Measurements from ENCODE around the gene UBE2I.

Gene UBE2I

GRCh38 chr16:1323296-1324239 is 14.1 kb downstream of the UBE2I start:
- Histone ChIP-seq H3K9ac (ENCODE audit: low read depth, low read length, poor library complexity, severe bottlenecking) (no peak overlapping the region), H3K36me3 (ENCODE audit: insufficient read depth, low read length) (peaks cover 15% of the 10 kb centered on the region; the same call in 1 of the 2 replicates), H3K79me2 (ENCODE audit: insufficient read depth, low read length) (no peaks in the 10 kb centered on the region), H3F3A (ENCODE audit: low read depth) (no peaks in the 10 kb centered on the region), H3K4me3 (ENCODE audit: low read length, poor library complexity, severe bottlenecking) (no peak overlapping the region), H4K20me1 (ENCODE audit: insufficient read depth, low read length, poor library complexity, severe bottlenecking) (no peaks in the 10 kb centered on the region), H3K9me2 (replicated peaks; ENCODE audit: low read depth, low read length) (no peaks in the 10 kb centered on the region), H3K9me3 (ENCODE audit: insufficient read depth, low read depth, low read length) (no peaks in the 10 kb centered on the region), H3K4me2 (ENCODE audit: low read depth, low read length, poor library complexity, severe bottlenecking) (no peak overlapping the region), H3K27me3 (ENCODE audit: insufficient read depth, low read length, poor library complexity, severe bottlenecking) (no peaks in the 10 kb centered on the region), H2AFZ (ENCODE audit: low read length) (no peak overlapping the region), H3K4me1 (ENCODE audit: insufficient read depth, low read length, poor library complexity, severe bottlenecking) (no peaks in the 10 kb centered on the region)
- TF ChIP-seq EZH2phosphoT487 (IDR thresholded peaks at IDR 0.05; ENCODE audit: borderline replicate concordance): no peak
- TF ChIP-seq, protein P1, sequence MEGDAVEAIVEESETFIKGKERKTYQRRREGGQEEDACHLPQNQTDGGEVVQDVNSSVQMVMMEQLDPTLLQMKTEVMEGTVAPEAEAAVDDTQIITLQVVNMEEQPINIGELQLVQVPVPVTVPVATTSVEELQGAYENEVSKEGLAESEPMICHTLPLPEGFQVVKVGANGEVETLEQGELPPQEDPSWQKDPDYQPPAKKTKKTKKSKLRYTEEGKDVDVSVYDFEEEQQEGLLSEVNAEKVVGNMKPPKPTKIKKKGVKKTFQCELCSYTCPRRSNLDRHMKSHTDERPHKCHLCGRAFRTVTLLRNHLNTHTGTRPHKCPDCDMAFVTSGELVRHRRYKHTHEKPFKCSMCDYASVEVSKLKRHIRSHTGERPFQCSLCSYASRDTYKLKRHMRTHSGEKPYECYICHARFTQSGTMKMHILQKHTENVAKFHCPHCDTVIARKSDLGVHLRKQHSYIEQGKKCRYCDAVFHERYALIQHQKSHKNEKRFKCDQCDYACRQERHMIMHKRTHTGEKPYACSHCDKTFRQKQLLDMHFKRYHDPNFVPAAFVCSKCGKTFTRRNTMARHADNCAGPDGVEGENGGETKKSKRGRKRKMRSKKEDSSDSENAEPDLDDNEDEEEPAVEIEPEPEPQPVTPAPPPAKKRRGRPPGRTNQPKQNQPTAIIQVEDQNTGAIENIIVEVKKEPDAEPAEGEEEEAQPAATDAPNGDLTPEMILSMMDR (conservative IDR thresholded peaks at IDR 0.05; ENCODE audit: low read length): no peak

- H3K4me1 ChIP-seq (ENCODE audit: insufficient read depth, low read length, poor library complexity, severe bottlenecking): no peaks in the 10 kb centered on the region
- TF ChIP-seq EZH2phosphoT487 (IDR thresholded peaks at IDR 0.05; ENCODE audit: borderline replicate concordance): no peak
- TF ChIP-seq, protein P1 (conservative IDR thresholded peaks at IDR 0.05; ENCODE audit: low read length): no peak
- H3K9me2 ChIP-seq (replicated peaks; ENCODE audit: low read depth, low read length): no peaks in the 10 kb centered on the region
- H3F3A ChIP-seq (ENCODE audit: low read depth): no peaks in the 10 kb centered on the region
- no peak overlapping the region for H3K9ac ChIP-seq (ENCODE audit: low read depth, low read length, poor library complexity, severe bottlenecking)
- peaks cover 12% of the 10 kb centered on the region; the same call in 1 of the 2 replicates for H3K36me3 ChIP-seq (ENCODE audit: insufficient read depth, low read length)
- H3K9me3 ChIP-seq (ENCODE audit: insufficient read depth, low read depth, low read length): no peaks in the 10 kb centered on the region
- no peak overlapping the region for H3K4me3 ChIP-seq (ENCODE audit: low read length, poor library complexity, severe bottlenecking)
- H3K79me2 ChIP-seq (ENCODE audit: insufficient read depth, low read length): no peaks in the 10 kb centered on the region
- H3K27me3 ChIP-seq (ENCODE audit: insufficient read depth, low read length, poor library complexity, severe bottlenecking): no peaks in the 10 kb centered on the region
- H3K4me2 ChIP-seq (ENCODE audit: low read depth, low read length, poor library complexity, severe bottlenecking): no peak overlapping the region
- H4K20me1 ChIP-seq (ENCODE audit: insufficient read depth, low read length, poor library complexity, severe bottlenecking): no peaks in the 10 kb centered on the region
- H2AFZ ChIP-seq (ENCODE audit: low read length): no peak overlapping the region
These were observed 14.9 kb downstream of the UBE2I start for GRCh38 chr16:1324286-1324826.

GRCh38 chr16:1325261-1325660 is 15.8 kb downstream of the UBE2I start:
- H3K4me2 ChIP-seq (ENCODE audit: low read depth, low read length, poor library complexity, severe bottlenecking): no peak overlapping the region
- H3F3A ChIP-seq (ENCODE audit: low read depth): no peaks in the 10 kb centered on the region
- H3K27me3 ChIP-seq (ENCODE audit: insufficient read depth, low read length, poor library complexity, severe bottlenecking): no peaks in the 10 kb centered on the region
- H3K9me3 ChIP-seq (ENCODE audit: insufficient read depth, low read depth, low read length): no peaks in the 10 kb centered on the region
- H4K20me1 ChIP-seq (ENCODE audit: insufficient read depth, low read length, poor library complexity, severe bottlenecking): no peaks in the 10 kb centered on the region
- H2AFZ ChIP-seq (ENCODE audit: low read length): no peak overlapping the region
- H3K9ac ChIP-seq (ENCODE audit: low read depth, low read length, poor library complexity, severe bottlenecking): no peak overlapping the region
- H3K36me3 ChIP-seq (ENCODE audit: insufficient read depth, low read length): peaks cover 3% of the 10 kb centered on the region; the same call in 1 of the 2 replicates
- H3K9me2 ChIP-seq (replicated peaks; ENCODE audit: low read depth, low read length): no peaks in the 10 kb centered on the region
- no peak overlapping the region for H3K4me3 ChIP-seq (ENCODE audit: low read length, poor library complexity, severe bottlenecking)
- H3K4me1 ChIP-seq (ENCODE audit: insufficient read depth, low read length, poor library complexity, severe bottlenecking): no peaks in the 10 kb centered on the region
- H3K79me2 ChIP-seq (ENCODE audit: insufficient read depth, low read length): no peaks in the 10 kb centered on the region
- TF ChIP-seq, protein P1 (conservative IDR thresholded peaks at IDR 0.05; ENCODE audit: low read length): no peak
- no peak for TF ChIP-seq EZH2phosphoT487 (IDR thresholded peaks at IDR 0.05; ENCODE audit: borderline replicate concordance)
